ENCODE results near the gene CRLF2.
"Not testable (repeated sequence)": the region's sequence is repeated elsewhere in the genome, so short reads cannot be mapped to it uniquely, and the experiment has no call there.

CRLF2 gene

GRCh38 chrX:1212532-1212931 is at the start of gene CRLF2:
CRLF2 (minus strand) TSS chrX:1212649; CDS start chrX:1212634, 15 bp downstream.
- no peak for DNase-seq

GRCh38 chrX:1261771-1262170 is 49.3 kb upstream of the CRLF2 start:
- not testable (repeated sequence) for DNase-seq

- no peak for DNase-seq
These were observed 48.8 kb upstream of the CRLF2 start for GRCh38 chrX:1261285-1261684.

- DNase-seq: no peak
These were observed 40.4 kb upstream of the CRLF2 start for GRCh38 chrX:1252861-1253260.

- no peak for DNase-seq
These were observed 36.8 kb upstream of the CRLF2 start for GRCh38 chrX:1249101-1249887.

- peak in 1 of 58 donors; percentile 10 for DNase-seq
These were observed 36.0 kb upstream of the CRLF2 start for GRCh38 chrX:1248331-1249061.

- DNase-seq: peak in 37 of 58 donors; percentile 1 to 68 (median 9)
These were observed 34.4 kb upstream of the CRLF2 start for GRCh38 chrX:1246816-1247215.

- no peak for DNase-seq
These were observed 32.0 kb upstream of the CRLF2 start for GRCh38 chrX:1244164-1245076.

GRCh38 chrX:1242891-1243402 is 30.5 kb upstream of the CRLF2 start:
- no peak for DNase-seq

- DNase-seq: not testable (repeated sequence)
These were observed 28.1 kb upstream of the CRLF2 start for GRCh38 chrX:1240551-1240950.

- DNase-seq: peak in 45 of 58 donors; percentile 1 to 61 (median 15)
These were observed 27.3 kb upstream of the CRLF2 start for GRCh38 chrX:1239681-1240142.

- DNase-seq: no peak
These were observed 19.5 kb upstream of the CRLF2 start for GRCh38 chrX:1231850-1232465.

- not testable (repeated sequence) for DNase-seq
These were observed 15.7 kb upstream of the CRLF2 start for GRCh38 chrX:1228101-1228500.

- DNase-seq: no peak
These were observed 13.8 kb upstream of the CRLF2 start for GRCh38 chrX:1226249-1226648.

- no peak for DNase-seq
These were observed 12.5 kb upstream of the CRLF2 start for GRCh38 chrX:1224954-1225353.

GRCh38 chrX:1223242-1223600 is 10.8 kb upstream of the CRLF2 start:
- DNase-seq: no peak

GRCh38 chrX:1222531-1223241 is 10.2 kb upstream of the CRLF2 start:
- DNase-seq: no peak

- DNase-seq: no peak
These were observed 8.9 kb upstream of the CRLF2 start for GRCh38 chrX:1221296-1221845.

- no peak for DNase-seq
These were observed 5.8 kb upstream of the CRLF2 start for GRCh38 chrX:1218286-1218685.
